Prostate gland (tissue), 2 donors: ENCODE results near the gene CACNA1D.

Experiments used
- CTCF ChIP-seq, 4 experiments: fragments of 200-600 bp in 2 of 4; fragments of 450-650 bp in 2 of 4; sonication (generic) in 2 of 4; IDR thresholded peaks; 1 replicate in 3 of 4; 2 replicates in 1 of 4; pipeline ENCODE4 v1.5.1; 2016 to 2019; ENCODE audit warnings: antibody characterized with exemption in 4 of 4, mild to moderate bottlenecking in 2 of 4, moderate library complexity in 2 of 4
- POLR2A ChIP-seq: fragments of 450-650 bp; IDR thresholded peaks from one replicate; pipeline ENCODE4 v1.6.1; 2016; ENCODE audit warnings: antibody characterized with exemption, mild to moderate bottlenecking
- POLR2AphosphoS5 ChIP-seq: sonication (generic); formaldehyde crosslinking; IDR thresholded peaks from one replicate; pipeline ENCODE4 v1.6.1; 2017; ENCODE audit warnings: antibody characterized with exemption

GRCh38 chr3:53708001-53708621, 213.7 kb downstream of the CACNA1D start:
- TF ChIP-seq CTCF (IDR thresholded peaks at IDR 0.05) (no peak), POLR2A (no peak), POLR2AphosphoS5 (no peak)
